Subcutaneous abdominal adipose tissue (tissue), 5 donors: ENCODE data around the gene RUNDC3A.
A peak's percentile ranks its signal among the peaks of the same experiment; 100 is the strongest.

Experiments
- H3K27ac ChIP-seq: one replicate; pipeline ENCODE4 v1.7.0; 2013; ENCODE audit warnings: low read depth, mild to moderate bottlenecking, inconsistent platforms, low read length, moderate library complexity
- H3K27me3 ChIP-seq, 5 donors: one replicate each; pipeline ENCODE4 v1.7.0; 2013; ENCODE audit warnings: low read length in 5 of 5, inconsistent platforms in 1 of 5; ENCODE audit not compliant: control insufficient read depth in 5 of 5, insufficient read depth in 4 of 5
- H3K36me3 ChIP-seq, 5 donors: one replicate each; pipeline ENCODE4 v1.7.0; 2013; ENCODE audit warnings: low read length in 5 of 5; ENCODE audit not compliant: control insufficient read depth in 5 of 5, insufficient read depth in 5 of 5
- H3K4me1 ChIP-seq, 5 donors: one replicate each; pipeline ENCODE4 v1.7.0; 2013; ENCODE audit warnings: low read length in 5 of 5, mild to moderate bottlenecking in 3 of 5, moderate library complexity in 1 of 5; ENCODE audit not compliant: control insufficient read depth in 5 of 5, insufficient read depth in 5 of 5
- H3K4me3 ChIP-seq, 5 donors: one replicate each; pipeline ENCODE4 v1.7.0; 2013; ENCODE audit warnings: low read length in 5 of 5, low read depth in 1 of 5
- H3K9ac ChIP-seq, 5 donors: one replicate each; pipeline ENCODE4 v1.7.0; 2013; ENCODE audit warnings: low read length in 5 of 5, mild to moderate bottlenecking in 4 of 5, moderate library complexity in 3 of 5
- H3K9me3 ChIP-seq, 5 donors: one replicate each; pipeline ENCODE4 v1.7.0; 2013; ENCODE audit warnings: low read length in 5 of 5; ENCODE audit not compliant: control insufficient read depth in 5 of 5
- donor health status: healthy.
- donor health status: healthy.
- donor health status: healthy.
- donor health status: healthy.
- donor health status: healthy.

Gene RUNDC3A

DNA sequence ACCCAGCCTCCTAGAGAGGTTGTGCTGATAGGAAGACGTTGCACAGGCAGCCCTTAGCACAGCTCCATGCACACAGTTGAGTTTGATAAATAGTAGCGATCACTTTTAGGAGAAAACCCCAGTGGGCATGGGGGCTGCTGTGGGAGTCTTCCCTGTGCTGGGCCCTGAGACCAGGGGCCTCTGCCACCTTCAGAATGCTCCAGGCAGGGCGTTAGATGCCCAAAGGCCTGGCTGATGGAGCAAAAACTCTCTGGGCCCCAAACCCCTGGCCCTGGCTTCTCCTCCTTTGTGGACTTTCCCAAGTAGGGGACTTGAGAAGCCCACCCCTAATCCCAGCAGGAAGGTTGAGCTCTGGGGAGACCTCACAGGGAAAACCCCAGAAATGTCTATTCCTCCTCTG lies 26.1 kb upstream of the RUNDC3A start:
- H3K4me3 ChIP-seq = no peak overlapping the region
- H3K9ac ChIP-seq = no peak overlapping the region
- peaks cover 0 to 3% (median 0%) of the 10 kb centered on the region in 5 donors for H3K27me3 ChIP-seq
- H3K36me3 ChIP-seq = no peaks in the 10 kb centered on the region
- peaks cover 4 to 20% (median 17%) of the 10 kb centered on the region in 5 donors for H3K4me1 ChIP-seq
- no peaks in the 10 kb centered on the region for H3K9me3 ChIP-seq
- no peak overlapping the region for H3K27ac ChIP-seq

DNA sequence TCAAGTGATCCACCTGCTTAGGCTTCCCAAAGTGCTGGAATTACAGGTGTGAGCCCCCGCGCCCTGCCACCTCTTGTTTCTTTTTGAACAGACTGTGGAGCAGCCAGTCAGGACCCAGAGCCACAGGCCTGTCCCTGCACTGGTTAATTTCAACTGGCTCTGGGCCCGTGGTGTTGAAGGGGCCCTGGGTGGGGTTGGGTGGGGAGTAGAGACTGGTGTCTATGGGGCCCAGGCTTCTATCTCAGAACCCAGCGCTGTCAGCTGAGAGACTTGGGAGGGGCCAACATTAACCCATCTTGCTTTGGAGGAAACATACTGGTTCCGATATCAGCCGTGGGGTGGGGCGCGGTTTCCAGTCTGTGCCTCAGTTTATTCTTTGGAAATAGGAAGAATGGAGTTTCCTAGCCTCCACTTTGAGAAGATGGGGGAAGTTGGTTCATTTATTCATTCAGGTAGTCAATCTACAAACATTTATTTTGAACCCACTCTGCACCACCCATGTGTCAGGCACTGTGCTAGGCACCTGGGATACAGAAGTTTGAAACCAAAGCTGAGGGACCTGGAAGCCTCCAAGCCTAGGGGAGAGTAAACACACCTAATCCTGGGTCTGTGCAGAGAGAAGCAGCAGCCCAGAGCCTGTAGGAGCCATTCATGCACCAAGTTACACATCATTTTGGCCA lies 24.9 kb upstream of the RUNDC3A start:
- Histone ChIP-seq H3K36me3 (no peaks in the 10 kb centered on the region), H3K27me3 (peaks cover 0 to 5% (median 1%) of the 10 kb centered on the region in 5 donors), H3K27ac (no peak overlapping the region), H3K4me3 (no peak overlapping the region), H3K4me1 (peaks cover 4 to 20% (median 17%) of the 10 kb centered on the region in 5 donors), H3K9ac (no peak overlapping the region), H3K9me3 (no peaks in the 10 kb centered on the region)

GRCh38 chr17:44284024-44284400 lies 24.4 kb upstream of the RUNDC3A start:
- Histone ChIP-seq H3K4me3 (no peak overlapping the region), H3K36me3 (no peaks in the 10 kb centered on the region), H3K27ac (no peak overlapping the region), H3K4me1 (peaks cover 4 to 17% (median 17%) of the 10 kb centered on the region in 5 donors), H3K9me3 (no peaks in the 10 kb centered on the region), H3K9ac (no peak overlapping the region), H3K27me3 (peaks cover 0 to 5% (median 2%) of the 10 kb centered on the region in 5 donors)

GRCh38 chr17:44287651-44288050 lies 20.8 kb upstream of the RUNDC3A start:
- Histone ChIP-seq H3K27me3 (peaks cover 0 to 5% (median 2%) of the 10 kb centered on the region in 5 donors), H3K4me1 (no peaks in the 10 kb centered on the region), H3K36me3 (no peaks in the 10 kb centered on the region), H3K4me3 (no peak overlapping the region), H3K9me3 (no peaks in the 10 kb centered on the region), H3K27ac (no peak overlapping the region), H3K9ac (no peak overlapping the region)

GRCh38 chr17:44293509-44294226 lies 14.7 kb upstream of the RUNDC3A start:
- Histone ChIP-seq H3K4me3 (no peak overlapping the region), H3K27ac (no peak overlapping the region), H3K36me3 (no peaks in the 10 kb centered on the region), H3K4me1 (peaks cover 0 to 6% (median 0%) of the 10 kb centered on the region in 5 donors), H3K9ac (no peak overlapping the region), H3K9me3 (no peaks in the 10 kb centered on the region), H3K27me3 (peaks cover 3 to 7% (median 4%) of the 10 kb centered on the region in 5 donors)

DNA sequence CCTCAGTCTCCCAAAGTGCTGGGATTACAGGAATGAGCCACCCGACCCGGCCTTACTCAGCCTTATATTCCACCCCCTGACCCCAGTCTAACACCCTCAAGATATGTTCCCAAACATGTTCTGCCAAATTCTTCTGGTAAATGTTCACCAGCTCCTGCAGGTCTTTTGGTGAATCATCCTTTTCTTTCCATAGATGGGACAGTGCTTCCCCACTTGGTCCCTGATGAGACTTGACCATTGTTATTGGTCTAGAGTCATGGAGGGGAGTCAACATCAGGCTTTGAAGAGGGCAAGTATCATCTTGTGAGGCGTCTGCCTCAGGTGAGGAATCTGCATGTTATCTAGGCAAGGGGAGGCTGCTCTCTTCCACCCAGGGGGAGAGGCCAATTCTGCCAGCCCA lies 10.4 kb upstream of the RUNDC3A start:
- H3K36me3 ChIP-seq = no peaks in the 10 kb centered on the region
- no peak overlapping the region for H3K4me3 ChIP-seq
- peaks cover 0 to 6% (median 0%) of the 10 kb centered on the region in 5 donors for H3K4me1 ChIP-seq
- no peak overlapping the region for H3K27ac ChIP-seq
- peaks cover 3 to 9% (median 5%) of the 10 kb centered on the region in 5 donors for H3K27me3 ChIP-seq
- no peak overlapping the region for H3K9ac ChIP-seq
- H3K9me3 ChIP-seq = no peaks in the 10 kb centered on the region

GRCh38 chr17:44304651-44305050 lies 3.8 kb upstream of the RUNDC3A start:
- Histone ChIP-seq H3K36me3 (no peaks in the 10 kb centered on the region), H3K4me3 (no peak overlapping the region), H3K27ac (no peak overlapping the region), H3K27me3 (peaks cover 10 to 26% (median 21%) of the 10 kb centered on the region in 5 donors), H3K4me1 (peaks cover 0 to 16% (median 14%) of the 10 kb centered on the region in 5 donors), H3K9ac (no peak overlapping the region), H3K9me3 (no peaks in the 10 kb centered on the region)

DNA sequence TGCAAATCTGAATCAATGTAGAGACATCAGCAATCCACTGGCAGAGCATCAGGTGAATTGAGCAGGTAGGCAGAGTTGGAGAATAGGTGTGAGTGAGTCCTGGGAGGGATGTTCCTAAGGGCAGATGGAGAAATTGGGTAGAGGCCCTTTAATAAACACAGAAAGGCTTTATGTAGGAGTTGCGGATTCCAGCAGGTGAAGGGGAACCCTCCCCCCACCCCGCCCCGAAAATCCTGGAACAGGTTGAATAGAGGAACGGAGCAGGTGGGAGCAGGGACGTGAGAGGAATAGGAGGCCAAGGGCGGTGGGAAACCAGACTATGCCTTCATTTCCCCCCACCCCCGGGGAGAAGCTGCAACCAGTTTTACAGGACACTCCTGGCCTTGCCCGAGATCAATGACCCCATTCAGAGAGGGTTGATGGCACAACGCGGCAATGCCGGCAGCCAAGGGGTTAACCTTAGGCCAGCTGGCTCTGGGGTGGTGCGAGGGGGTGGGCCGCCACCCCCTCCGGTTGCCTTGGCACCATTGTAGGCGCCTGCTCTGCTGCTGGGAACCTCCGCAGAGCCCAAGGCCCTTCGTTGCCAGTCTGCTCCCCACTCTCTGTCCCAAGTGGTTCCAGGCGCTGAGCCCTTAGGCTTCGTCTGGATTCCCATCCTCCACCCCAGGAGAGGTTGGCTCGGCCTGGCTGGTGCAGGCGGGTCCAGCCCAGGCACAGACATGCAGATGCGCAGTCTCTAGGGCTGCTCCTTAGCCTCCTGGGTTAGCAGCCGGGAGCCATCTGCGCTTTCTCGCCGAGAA lies 814 bp upstream of the RUNDC3A start:
- H3K27ac ChIP-seq = no peak overlapping the region

DNA sequence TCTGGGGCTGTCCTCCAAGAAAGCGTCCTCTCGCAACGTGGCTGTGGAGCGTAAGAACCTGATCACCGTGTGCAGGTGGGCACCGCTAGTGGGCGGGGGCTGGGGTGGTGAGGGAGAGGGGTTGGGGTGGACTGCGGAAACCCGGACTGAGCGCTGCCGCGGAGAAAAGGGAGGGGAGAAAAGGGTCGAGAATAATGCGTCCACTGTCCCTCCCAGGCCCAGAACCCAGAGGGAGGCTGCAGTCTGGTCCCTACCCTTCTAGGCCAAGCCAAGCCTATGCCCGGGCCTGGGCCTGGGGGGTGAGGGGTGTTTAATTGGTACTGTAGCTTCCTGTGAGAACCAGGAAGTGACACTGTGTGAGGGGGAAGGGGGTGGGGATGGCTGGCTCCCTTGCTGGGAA lies 464 bp downstream of the RUNDC3A start:
- Histone ChIP-seq H3K4me3 (peak overlapping the region in 1 of 5 donors; percentile 22), H3K9me3 (no peaks in the 10 kb centered on the region), H3K4me1 (peaks cover 0 to 16% (median 14%) of the 10 kb centered on the region in 5 donors), H3K27ac (no peak overlapping the region), H3K36me3 (no peaks in the 10 kb centered on the region), H3K27me3 (peaks cover 28 to 44% (median 36%) of the 10 kb centered on the region in 5 donors), H3K9ac (no peak overlapping the region)

More for the DNA sequence above, 814 bp upstream of the RUNDC3A start:
- peaks cover 23 to 34% (median 30%) of the 10 kb centered on the region in 5 donors for H3K27me3 ChIP-seq
- H3K9me3 ChIP-seq = no peaks in the 10 kb centered on the region
- H3K4me3 ChIP-seq = peak overlapping the region in 3 of 5 donors; percentile 2 to 18 (median 18)
- peaks cover 0 to 16% (median 14%) of the 10 kb centered on the region in 5 donors for H3K4me1 ChIP-seq
- H3K9ac ChIP-seq = no peak overlapping the region
- no peaks in the 10 kb centered on the region for H3K36me3 ChIP-seq
